ENCODE measurements around the gene SHISA5.

SHISA5 gene

DNA sequence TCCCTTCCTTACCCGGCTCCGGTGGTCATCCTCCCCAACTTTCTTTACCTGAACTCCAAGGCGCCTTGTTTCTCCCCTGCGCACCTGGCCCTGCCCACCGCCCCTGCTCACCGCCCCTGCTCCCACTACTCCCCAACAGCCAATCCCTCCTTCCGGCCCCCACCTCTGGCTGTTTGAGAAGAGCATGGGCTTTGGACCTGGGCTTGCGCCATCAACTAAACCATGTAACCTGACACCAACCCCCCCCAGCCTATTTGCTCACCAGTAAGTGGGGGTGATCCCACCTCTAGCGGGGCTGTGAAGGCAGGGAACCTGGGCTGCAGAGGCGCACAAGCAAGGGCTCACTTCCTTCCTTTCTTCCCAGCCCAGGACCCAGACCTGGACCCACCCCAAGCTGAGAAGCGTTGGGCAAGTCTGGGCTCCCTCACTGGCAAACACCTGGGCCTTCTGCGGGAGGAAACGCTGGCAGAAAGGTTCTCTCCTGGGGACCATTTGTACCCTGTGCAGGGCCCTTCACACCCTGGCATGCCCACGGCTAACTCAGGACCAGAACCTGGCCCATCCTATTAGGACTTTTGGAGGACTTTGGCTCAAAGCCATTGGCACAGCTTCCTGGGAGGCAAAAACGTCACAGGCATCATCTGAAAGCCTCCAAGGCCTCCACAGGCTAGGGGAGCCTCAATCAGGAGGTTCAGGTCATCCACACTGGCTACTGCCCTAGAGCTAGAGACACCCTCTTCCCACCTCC, 73.8 kb downstream of the SHISA5 start, which contains the start of gene PLXNB1:
Gene PLXNB1, minus strand, starts transcription at position 127 of the 748 bp plus-strand sequence. CDS start 5,475 bp downstream, outside the sequence.
- H3K36me3 Mint-ChIP-seq (ENCODE audit: low read depth), result peaks cover 4% of the 10 kb centered on the region
- H3K4me1 Mint-ChIP-seq (ENCODE audit: low read depth), result peaks cover 12% of the 10 kb centered on the region
- peaks cover 19% of the 10 kb centered on the region for H3K27me3 Mint-ChIP-seq (ENCODE audit: low read depth)
- no peak within 1 kb of the TSS for H3K27ac Mint-ChIP-seq
- H3K9me3 Mint-ChIP-seq, result no peaks in the 10 kb centered on the region
- H3K4me3 Mint-ChIP-seq, result peak within 1 kb of the TSS; percentile 76

DNA sequence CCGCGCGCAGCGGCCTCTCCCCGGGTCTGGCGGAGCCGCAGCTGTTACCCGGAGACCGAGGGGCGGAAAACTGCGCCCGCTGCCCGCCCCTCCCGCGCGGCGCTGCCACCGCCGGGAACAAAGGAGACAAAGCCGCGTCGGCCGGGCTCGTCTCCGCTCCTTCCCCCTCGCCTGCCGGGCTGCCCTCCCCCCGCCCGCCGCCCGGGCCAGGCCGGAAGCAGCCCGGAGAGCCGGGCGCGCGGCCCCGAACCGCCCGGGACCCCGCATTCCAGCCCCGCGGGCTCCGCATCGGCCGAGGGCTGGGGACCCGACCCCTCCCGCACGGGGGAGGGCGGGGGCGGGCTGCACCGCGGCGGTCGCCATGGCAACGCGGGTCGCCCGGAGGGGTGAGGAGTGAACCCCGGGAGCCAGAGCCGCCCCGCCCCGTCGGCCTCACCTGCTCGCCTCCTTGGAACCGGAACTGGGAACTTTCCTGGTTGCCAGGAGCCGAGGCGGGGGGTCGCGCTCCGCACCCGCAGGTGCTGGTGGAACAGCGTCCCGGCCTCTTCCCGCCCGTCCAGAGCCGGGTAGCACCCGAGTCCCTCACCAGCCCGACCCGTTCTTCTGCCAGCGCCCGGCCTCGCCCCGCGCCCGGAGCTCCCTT, 74.5 kb downstream of the SHISA5 start:
- H3K4me1 Mint-ChIP-seq (ENCODE audit: low read depth), result peaks cover 9% of the 10 kb centered on the region
- H3K9me3 Mint-ChIP-seq, result no peaks in the 10 kb centered on the region
- peak overlapping the region; percentile 76 for H3K4me3 Mint-ChIP-seq
- peaks cover 4% of the 10 kb centered on the region for H3K36me3 Mint-ChIP-seq (ENCODE audit: low read depth)
- H3K27me3 Mint-ChIP-seq (ENCODE audit: low read depth), result peaks cover 19% of the 10 kb centered on the region
- H3K27ac Mint-ChIP-seq, result no peak overlapping the region

GRCh38 chr3:48428572-48429316, 75.2 kb downstream of the SHISA5 start:
- H3K9me3 Mint-ChIP-seq, result no peaks in the 10 kb centered on the region
- H3K27ac Mint-ChIP-seq, result no peak overlapping the region
- peaks cover 6% of the 10 kb centered on the region for H3K4me1 Mint-ChIP-seq (ENCODE audit: low read depth)
- peaks cover 19% of the 10 kb centered on the region for H3K27me3 Mint-ChIP-seq (ENCODE audit: low read depth)
- no peak overlapping the region for H3K4me3 Mint-ChIP-seq
- H3K36me3 Mint-ChIP-seq (ENCODE audit: low read depth), result peaks cover 4% of the 10 kb centered on the region

DNA sequence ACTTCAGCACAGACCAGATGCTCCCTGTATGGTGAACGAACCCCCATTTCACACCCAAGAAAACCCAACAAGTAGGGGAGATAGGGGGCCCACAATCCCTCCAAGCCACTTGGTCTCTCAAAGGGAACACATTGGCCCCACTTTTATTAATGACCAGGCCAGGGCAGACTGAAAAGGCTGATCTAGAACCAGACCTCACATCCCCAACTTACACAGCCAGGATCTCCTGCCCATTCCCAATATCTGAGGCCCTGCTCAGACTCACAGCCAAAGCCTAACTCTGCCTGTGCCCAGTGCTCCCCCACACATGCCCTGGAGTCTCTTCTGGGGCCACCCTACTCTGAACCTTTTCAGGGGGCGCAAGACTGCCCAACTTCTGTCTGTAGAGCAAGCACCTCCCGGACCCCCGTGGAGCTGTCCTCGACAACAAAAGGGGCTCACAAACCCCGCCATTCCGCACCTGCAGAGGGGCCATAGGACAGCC, 75.8 kb downstream of the SHISA5 start:
- Mint-ChIP-seq H3K27ac (no peak overlapping the region), H3K9me3 (no peaks in the 10 kb centered on the region), H3K4me1 (ENCODE audit: low read depth) (peaks cover 6% of the 10 kb centered on the region), H3K36me3 (ENCODE audit: low read depth) (peaks cover 4% of the 10 kb centered on the region), H3K27me3 (ENCODE audit: low read depth) (peaks cover 19% of the 10 kb centered on the region), H3K4me3 (peak overlapping the region; percentile 35)

DNA sequence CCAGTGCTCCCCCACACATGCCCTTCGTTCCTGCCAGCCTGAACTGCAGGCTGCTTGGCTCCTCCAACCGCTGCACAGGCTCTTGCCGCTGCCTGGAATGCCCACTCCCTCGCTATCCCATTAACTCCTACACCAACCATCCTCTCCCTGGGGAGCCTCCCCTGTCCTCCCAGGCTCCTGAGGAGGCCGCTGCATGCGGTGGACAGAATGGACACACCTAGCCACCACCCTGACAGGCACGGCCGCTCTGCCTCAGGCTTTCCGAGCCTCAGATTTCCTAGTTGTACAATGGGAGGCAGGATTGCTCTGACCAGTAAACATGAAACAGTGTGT, 76.4 kb downstream of the SHISA5 start:
- H3K36me3 Mint-ChIP-seq (ENCODE audit: low read depth), result peaks cover 4% of the 10 kb centered on the region
- H3K27me3 Mint-ChIP-seq (ENCODE audit: low read depth), result peaks cover 19% of the 10 kb centered on the region
- no peak overlapping the region for H3K4me3 Mint-ChIP-seq
- peaks cover 6% of the 10 kb centered on the region for H3K4me1 Mint-ChIP-seq (ENCODE audit: low read depth)
- H3K27ac Mint-ChIP-seq, result no peak overlapping the region
- H3K9me3 Mint-ChIP-seq, result no peaks in the 10 kb centered on the region

DNA sequence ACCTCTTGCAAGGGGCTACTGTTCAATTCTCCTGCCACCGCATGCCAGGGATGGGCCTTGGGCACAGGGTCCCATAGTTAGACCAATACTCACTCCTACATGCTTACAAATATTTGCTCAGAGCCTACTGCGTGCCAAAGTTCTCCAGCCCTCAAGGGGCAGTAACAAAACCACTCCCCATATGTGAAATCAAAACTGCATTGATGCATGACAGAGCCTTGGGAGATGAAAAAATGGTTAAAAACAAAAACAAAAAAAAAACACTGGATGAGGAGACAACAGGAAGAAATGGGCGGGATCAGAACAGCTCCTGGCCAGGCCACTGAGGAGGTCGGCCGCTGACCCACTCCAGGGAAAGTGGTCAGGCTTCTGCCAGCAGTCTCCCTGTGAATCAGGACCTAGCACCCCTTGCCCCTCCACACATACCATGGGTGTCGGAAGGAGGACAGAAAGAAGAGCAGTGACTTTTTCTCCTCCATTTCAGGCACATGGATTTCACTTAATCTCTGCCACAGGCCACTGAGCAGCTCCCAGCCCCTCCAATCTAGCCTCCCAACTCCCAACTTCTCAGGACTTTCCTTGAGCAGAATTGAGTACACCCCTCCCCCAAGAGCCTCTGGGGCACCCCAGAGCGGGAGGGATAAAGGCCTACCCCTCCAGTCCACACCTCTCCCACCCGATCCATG, 76.9 kb downstream of the SHISA5 start:
- Mint-ChIP-seq H3K4me3 (peak overlapping the region; percentile 26), H3K27ac (peak overlapping the region; percentile 5), H3K36me3 (ENCODE audit: low read depth) (peaks cover 4% of the 10 kb centered on the region), H3K4me1 (ENCODE audit: low read depth) (peaks cover 6% of the 10 kb centered on the region), H3K27me3 (ENCODE audit: low read depth) (peaks cover 19% of the 10 kb centered on the region), H3K9me3 (no peaks in the 10 kb centered on the region)

DNA sequence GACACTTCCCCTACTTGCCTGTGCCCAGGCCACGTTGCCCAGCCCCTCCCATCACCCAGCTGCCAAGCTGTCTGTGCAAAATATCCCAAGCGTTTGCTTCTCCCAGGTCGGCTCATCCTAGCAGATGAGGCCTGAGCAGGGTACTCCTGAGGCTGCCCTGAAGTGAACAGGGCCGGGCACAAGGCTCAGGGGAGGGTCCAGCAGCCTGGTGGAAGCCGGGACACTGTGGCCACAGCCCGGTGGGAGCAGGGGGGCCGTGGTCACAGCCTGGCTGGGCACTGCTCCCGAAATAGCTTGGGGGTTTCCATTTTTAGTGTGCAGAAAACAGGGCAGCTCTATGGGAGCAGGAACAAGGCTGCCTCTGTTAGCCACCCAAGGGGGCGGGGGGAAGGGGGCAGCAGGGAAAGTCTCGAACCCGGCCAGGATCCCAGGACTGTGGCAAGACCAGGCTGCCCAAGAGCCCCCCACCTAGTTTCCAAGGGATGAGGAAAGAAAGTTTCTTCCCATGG, 77.5 kb downstream of the SHISA5 start:
- Mint-ChIP-seq H3K27me3 (ENCODE audit: low read depth) (peaks cover 19% of the 10 kb centered on the region), H3K27ac (no peak overlapping the region)

GRCh38 chr3:48425281-48425812, 78.6 kb downstream of the SHISA5 start:
- peaks cover 19% of the 10 kb centered on the region for H3K27me3 Mint-ChIP-seq (ENCODE audit: low read depth)
- H3K4me3 Mint-ChIP-seq, result no peak overlapping the region
- H3K9me3 Mint-ChIP-seq, result no peaks in the 10 kb centered on the region
- H3K36me3 Mint-ChIP-seq (ENCODE audit: low read depth), result no peaks in the 10 kb centered on the region
- H3K4me1 Mint-ChIP-seq (ENCODE audit: low read depth), result peaks cover 2% of the 10 kb centered on the region
- no peak overlapping the region for H3K27ac Mint-ChIP-seq

More for the DNA sequence above, 77.5 kb downstream of the SHISA5 start:
- peaks cover 3% of the 10 kb centered on the region for H3K4me1 Mint-ChIP-seq (ENCODE audit: low read depth)
- no peaks in the 10 kb centered on the region for H3K9me3 Mint-ChIP-seq
- H3K4me3 Mint-ChIP-seq, result no peak overlapping the region
- H3K36me3 Mint-ChIP-seq (ENCODE audit: low read depth), result peaks cover under 1% of the 10 kb centered on the region

DNA sequence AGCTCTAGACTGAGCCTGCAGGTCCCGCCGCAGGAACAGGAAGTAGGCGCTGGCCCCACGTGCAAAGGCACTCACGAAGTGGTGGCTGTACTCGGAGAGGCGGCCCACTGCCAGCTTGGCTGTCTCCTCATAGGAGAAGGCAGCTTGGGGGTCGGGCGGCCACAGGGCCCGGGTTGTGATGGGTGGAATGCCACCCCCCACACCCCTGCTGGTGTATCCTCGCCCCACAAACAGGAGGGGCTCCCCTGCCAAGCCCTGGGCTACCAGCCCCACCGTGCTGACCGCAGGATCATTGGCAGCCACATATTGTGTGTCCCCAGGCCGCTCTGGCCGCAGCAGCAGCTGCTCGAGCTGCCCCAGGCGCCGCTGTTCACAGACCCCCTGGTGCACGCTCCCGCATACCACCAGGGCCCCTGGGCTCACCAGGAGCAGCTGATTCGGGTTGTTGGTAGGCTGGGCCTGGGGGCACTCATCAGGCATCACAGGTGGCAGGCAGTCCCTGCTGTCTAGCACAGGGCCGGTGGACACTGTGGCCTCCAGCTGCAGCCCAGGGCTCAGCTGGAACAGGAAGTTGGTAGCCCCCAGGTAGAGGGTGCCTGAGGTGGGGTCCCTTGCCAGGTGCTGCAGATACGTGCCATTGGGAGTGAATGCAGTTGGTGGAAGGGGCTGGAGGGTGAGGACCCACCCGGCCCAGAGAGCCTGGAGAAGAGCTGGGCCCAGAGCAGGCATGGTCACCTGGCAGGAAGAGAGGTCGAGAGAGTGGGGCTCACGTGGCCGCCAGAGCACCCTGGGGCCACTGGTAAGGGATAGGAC, 79.9 kb downstream of the SHISA5 start:
- Mint-ChIP-seq H3K4me3 (no peak overlapping the region), H3K9me3 (no peaks in the 10 kb centered on the region), H3K27me3 (ENCODE audit: low read depth) (peaks cover 19% of the 10 kb centered on the region), H3K27ac (no peak overlapping the region), H3K36me3 (ENCODE audit: low read depth) (no peaks in the 10 kb centered on the region), H3K4me1 (ENCODE audit: low read depth) (peaks cover 2% of the 10 kb centered on the region)

- peaks cover 17% of the 10 kb centered on the region for H3K27me3 Mint-ChIP-seq (ENCODE audit: low read depth)
- no peaks in the 10 kb centered on the region for H3K9me3 Mint-ChIP-seq
- H3K36me3 Mint-ChIP-seq (ENCODE audit: low read depth), result no peaks in the 10 kb centered on the region
- H3K4me3 Mint-ChIP-seq, result no peak overlapping the region
- H3K4me1 Mint-ChIP-seq (ENCODE audit: low read depth), result peaks cover 2% of the 10 kb centered on the region
- no peak overlapping the region for H3K27ac Mint-ChIP-seq
Measured at GRCh38 chr3:48423241-48423882, 80.6 kb downstream of the SHISA5 start.

- Mint-ChIP-seq H3K9me3 (no peaks in the 10 kb centered on the region), H3K4me3 (no peak overlapping the region), H3K4me1 (ENCODE audit: low read depth) (peaks cover 2% of the 10 kb centered on the region), H3K36me3 (ENCODE audit: low read depth) (no peaks in the 10 kb centered on the region), H3K27me3 (ENCODE audit: low read depth) (peaks cover 10% of the 10 kb centered on the region), H3K27ac (no peak overlapping the region)
Measured at GRCh38 chr3:48422681-48423080, 81.3 kb downstream of the SHISA5 start.

DNA sequence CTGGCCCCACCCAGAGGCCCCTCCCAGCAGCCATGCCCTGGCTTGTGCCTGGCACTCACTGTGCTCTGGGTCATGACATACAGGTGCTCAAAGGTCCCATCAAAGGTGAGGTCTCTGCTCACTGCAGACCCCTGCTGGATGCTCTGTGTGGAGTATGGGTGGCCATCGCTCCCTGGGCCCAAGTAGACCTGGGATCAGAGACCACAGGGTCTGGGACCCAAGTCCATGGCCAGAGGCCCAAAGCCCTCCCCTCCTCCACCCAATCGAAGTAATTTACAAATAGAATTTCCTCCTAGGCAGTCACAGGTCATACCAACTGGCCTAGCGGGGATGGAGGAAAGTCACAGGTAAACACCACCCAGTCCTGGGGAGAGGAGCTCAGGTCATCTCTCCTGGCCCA, 81.7 kb downstream of the SHISA5 start:
- Mint-ChIP-seq H3K27ac (no peak overlapping the region), H3K27me3 (ENCODE audit: low read depth) (peaks cover 6% of the 10 kb centered on the region), H3K9me3 (no peaks in the 10 kb centered on the region), H3K4me3 (no peak overlapping the region), H3K4me1 (ENCODE audit: low read depth) (peaks cover 2% of the 10 kb centered on the region), H3K36me3 (ENCODE audit: low read depth) (no peaks in the 10 kb centered on the region)

DNA sequence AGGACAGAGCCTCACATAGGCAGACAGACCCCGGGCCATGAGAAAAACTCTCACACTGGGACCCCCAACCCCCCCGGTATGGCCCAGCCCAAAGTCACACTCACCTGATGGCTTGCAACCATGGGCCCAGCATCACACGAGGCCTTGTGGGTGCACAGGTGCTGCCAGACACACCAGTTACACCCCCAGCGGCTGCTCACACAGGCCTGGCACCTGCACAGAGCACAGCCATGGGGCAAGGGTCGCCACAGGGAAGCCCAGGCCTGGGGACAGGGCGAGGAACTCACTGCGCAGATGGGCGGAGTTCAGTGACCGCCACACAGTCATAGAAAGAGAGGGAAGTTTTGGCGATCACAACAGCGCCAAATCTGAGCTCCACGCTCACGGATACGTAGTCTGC, 83.4 kb downstream of the SHISA5 start:
- H3K27ac Mint-ChIP-seq, result no peak overlapping the region
- no peaks in the 10 kb centered on the region for H3K4me1 Mint-ChIP-seq (ENCODE audit: low read depth)
- H3K27me3 Mint-ChIP-seq (ENCODE audit: low read depth), result no peaks in the 10 kb centered on the region

More for the DNA sequence above, 83.4 kb downstream of the SHISA5 start:
- no peak overlapping the region for H3K4me3 Mint-ChIP-seq
- H3K36me3 Mint-ChIP-seq (ENCODE audit: low read depth), result no peaks in the 10 kb centered on the region
- H3K9me3 Mint-ChIP-seq, result no peaks in the 10 kb centered on the region

Data from T-helper 1 cell treated with Interleukin-12 subunit alpha and Interleukin-12 subunit beta and Interleukin-4 antibody, amounts not matched to agents 30 μg/mL and 1 μg/mL, for 36 hours (primary cell).